Measurements from ENCODE around the gene CMSS1. TPM values are rescaled to one million over a fixed set of nuclear protein-coding genes. Genes with fewer than 3 reads are reported as not detected.

CMSS1 gene
- polyA plus RNA-seq, 1 of the 3 experiments (the other 2 are of a cell fraction) = 9.1 TPM

GRCh38 chr3:99961756-99962515, 144.3 kb downstream of the CMSS1 start:
- H3K27me3 ChIP-seq (ENCODE audit: insufficient read depth) = no peaks in the 10 kb centered on the region
- peaks cover 0 to 4% of the 10 kb centered on the region in 2 experiments; a peak in 1 of 4 replicates for H3K4me1 ChIP-seq (ENCODE audit: control insufficient read depth in 1 of 2, insufficient read depth in 2 of 2, low read depth in 1 of 2, low read length in 1 of 2)
- H2AFZ ChIP-seq (ENCODE audit: low read depth) = peak overlapping the region; percentile 31; the same call in 1 of the 2 replicates
- H3K4me2 ChIP-seq = no peak overlapping the region
- CTCF ChIA-PET = no interaction called here
- no peaks in the 10 kb centered on the region for H4K20me1 ChIP-seq (ENCODE audit: insufficient read depth)
- DNase-seq = no peak
- no peaks in the 10 kb centered on the region for H3K36me3 ChIP-seq (replicated peaks in 1 of 2; ENCODE audit: control insufficient read depth in 1 of 2, insufficient read depth in 2 of 2, low read length in 1 of 2)
- no peaks in the 10 kb centered on the region for H3K9me2 ChIP-seq
- peak overlapping the region in 1 of 2 experiments; percentile 50; a peak in 2 of 4 replicates for H3K27ac ChIP-seq (ENCODE audit: low read depth in 2 of 2, low read length in 1 of 2)
- H3K4me3 ChIP-seq (ENCODE audit: low read depth in 2 of 2, low read length in 1 of 2) = no peak overlapping the region
- H3F3A ChIP-seq (replicated peaks; ENCODE audit: insufficient read depth) = peaks cover 3% of the 10 kb centered on the region
- WGBS (ENCODE audit: low lambda C conversion rate) = 92% methylated on average over 7 of the region's 7 CpGs
- no peak overlapping the region for H3K9ac ChIP-seq
- TF ChIP-seq RCOR1 (IDR thresholded peaks at IDR 0.05; ENCODE audit: low read length) (no peak), FOSL2 (IDR thresholded peaks at IDR 0.05; ENCODE audit: borderline replicate concordance, low read depth) (no peak), TEAD4 (IDR thresholded peaks at IDR 0.05; ENCODE audit: borderline replicate concordance, insufficient read depth) (no peak), TAF1 (IDR thresholded peaks at IDR 0.05; ENCODE audit: borderline replicate concordance, low read depth, low read length) (no peak)
- POLR2A ChIA-PET = no interaction called here
- H3K79me2 ChIP-seq (ENCODE audit: insufficient read depth) = no peaks in the 10 kb centered on the region
- H3K9me3 ChIP-seq = no peaks in the 10 kb centered on the region

- no peaks in the 10 kb centered on the region for H3K27me3 ChIP-seq (ENCODE audit: insufficient read depth)
- 69% methylated on average over 2 of the region's 2 CpGs for WGBS (ENCODE audit: low lambda C conversion rate)
- no peak overlapping the region for H3K9ac ChIP-seq
- H3K79me2 ChIP-seq (ENCODE audit: insufficient read depth) = no peaks in the 10 kb centered on the region
- H3K36me3 ChIP-seq (replicated peaks in 1 of 2; ENCODE audit: control insufficient read depth in 1 of 2, insufficient read depth in 2 of 2, low read length in 1 of 2) = no peaks in the 10 kb centered on the region
- H2AFZ ChIP-seq (ENCODE audit: low read depth) = peak overlapping the region; percentile 31; the same call in 1 of the 2 replicates
- no peak for TF ChIP-seq CHD2 (IDR thresholded peaks at IDR 0.05; ENCODE audit: low read length, partially characterized antibody)
- 0 out of 2 replicates have a peak, but pooled peaks have one; percentile 10 for TF ChIP-seq FOSL2 (IDR thresholded peaks at IDR 0.05; ENCODE audit: borderline replicate concordance, low read depth)
- TF ChIP-seq FOXJ3 (CRISPR knock-in tag; IDR thresholded peaks at IDR 0.05) = no peak
- no peak for TF ChIP-seq USF2 (IDR thresholded peaks at IDR 0.05; ENCODE audit: borderline replicate concordance, low read depth, low read length)
- TF ChIP-seq TCF12 (IDR thresholded peaks at IDR 0.05) = 0 out of 2 replicates have a peak, but pooled peaks have one; percentile 17
- H3K9me3 ChIP-seq = no peaks in the 10 kb centered on the region
- H3K4me1 ChIP-seq (ENCODE audit: control insufficient read depth in 1 of 2, insufficient read depth in 2 of 2, low read depth in 1 of 2, low read length in 1 of 2) = no peaks in the 10 kb centered on the region; a peak in 1 of 4 replicates
- DNase-seq = no peak
- CTCF ChIA-PET = no interaction called here
- no peak overlapping the region for H3K4me3 ChIP-seq (ENCODE audit: low read depth in 2 of 2, low read length in 1 of 2)
- POLR2A ChIA-PET = no interaction called here
- H3F3A ChIP-seq (replicated peaks; ENCODE audit: insufficient read depth) = peaks cover 3% of the 10 kb centered on the region
- 0 out of 2 replicates have a peak overlapping the region, but pooled peaks have one; percentile 7 for H3K4me2 ChIP-seq
- no peaks in the 10 kb centered on the region for H4K20me1 ChIP-seq (ENCODE audit: insufficient read depth)
- H3K27ac ChIP-seq (ENCODE audit: low read depth in 2 of 2, low read length in 1 of 2) = peak overlapping the region in 1 of 2 experiments; percentile 50; a peak in 2 of 4 replicates
- H3K9me2 ChIP-seq = no peaks in the 10 kb centered on the region
Observed at GRCh38 chr3:99962703-99963102, 145.0 kb downstream of the CMSS1 start.

- no peaks in the 10 kb centered on the region for H3K79me2 ChIP-seq (ENCODE audit: insufficient read depth)
- 81% methylated on average over 1 of the region's 1 CpG for WGBS (ENCODE audit: low lambda C conversion rate)
- no peaks in the 10 kb centered on the region for H3K27me3 ChIP-seq (ENCODE audit: insufficient read depth)
- H3K4me1 ChIP-seq (ENCODE audit: control insufficient read depth in 1 of 2, insufficient read depth in 2 of 2, low read depth in 1 of 2, low read length in 1 of 2) = no peaks in the 10 kb centered on the region; a peak in 1 of 4 replicates
- no peaks in the 10 kb centered on the region for H3K9me3 ChIP-seq
- ChIA-PET POLR2A (no interaction called here), CTCF (no interaction called here)
- no peaks in the 10 kb centered on the region for H4K20me1 ChIP-seq (ENCODE audit: insufficient read depth)
- no peak overlapping the region for H3K27ac ChIP-seq (ENCODE audit: low read depth in 2 of 2, low read length in 1 of 2)
- no peak overlapping the region for H2AFZ ChIP-seq (ENCODE audit: low read depth)
- peaks cover 3% of the 10 kb centered on the region for H3F3A ChIP-seq (replicated peaks; ENCODE audit: insufficient read depth)
- no peaks in the 10 kb centered on the region for H3K9me2 ChIP-seq
- no peak for DNase-seq
- H3K9ac ChIP-seq = no peak overlapping the region
- H3K4me2 ChIP-seq = no peak overlapping the region
- no peak overlapping the region for H3K4me3 ChIP-seq (ENCODE audit: low read depth in 2 of 2, low read length in 1 of 2)
- H3K36me3 ChIP-seq (replicated peaks in 1 of 2; ENCODE audit: control insufficient read depth in 1 of 2, insufficient read depth in 2 of 2, low read length in 1 of 2) = no peaks in the 10 kb centered on the region
- no peak for TF ChIP-seq RFX5 (IDR thresholded peaks at IDR 0.05; ENCODE audit: low read length)
- TF ChIP-seq REST (IDR thresholded peaks at IDR 0.05; ENCODE audit: low read depth, low read length) = no peak
- no peak for TF ChIP-seq IRF3 (IDR thresholded peaks at IDR 0.05; ENCODE audit: low read depth, low read length)
- TF ChIP-seq EZH2phosphoT487 (IDR thresholded peaks at IDR 0.05; ENCODE audit: borderline replicate concordance, low read depth) = no peak
- no peak for TF ChIP-seq TAF1 (IDR thresholded peaks at IDR 0.05; ENCODE audit: borderline replicate concordance, low read depth, low read length)
- TF ChIP-seq GABPA (IDR thresholded peaks at IDR 0.05; ENCODE audit: low read depth) = no peak
- no peak for TF ChIP-seq RAD21 (IDR thresholded peaks at IDR 0.05; ENCODE audit: low read length)
- no peak for TF ChIP-seq EP300 (IDR thresholded peaks at IDR 0.05; ENCODE audit: borderline replicate concordance in 1 of 2, low read depth in 1 of 2, low read length in 1 of 2)
Observed at GRCh38 chr3:99965077-99965476, 147.4 kb downstream of the CMSS1 start.

Data from SK-N-SH (cell line).